ENCODE data around the gene PBXIP1. TPM values are rescaled to one million over a fixed set of nuclear protein-coding genes. Genes with fewer than 3 reads are reported as not detected.

Gene PBXIP1
- total and polyA plus RNA-seq, 7 donors = 8.3 to 251 (median 178) TPM

Small RNA genes lying within 50 kb of the gene (small RNA-seq; reads per million reads assigned to genes)
- gene MIR4258 (0 reads per million in 3 donors), gene RF00017 (0 reads per million in 3 donors)

Other genes starting within 250 kb of the PBXIP1 start
- 10 to 100 TPM in 3 of 4 donors, 1 to 10 TPM in 1; 9.4 to 27.7 (median 17.7) TPM for gene KCNN3, start 85.8 kb downstream of the PBXIP1 start, total RNA-seq
- 1 to 10 TPM in 1 of 3 donors, under 1 TPM in 2; 0.23 to 1.5 (median 0.60) TPM for gene KCNN3, start 85.8 kb downstream of the PBXIP1 start, polyA plus RNA-seq
- gene PMVK, start 19.4 kb downstream of the PBXIP1 start, total RNA-seq = 10 to 100 TPM; 11.1 to 19.6 (median 13.7) TPM
- gene PMVK, start 19.4 kb downstream of the PBXIP1 start, polyA plus RNA-seq = 10 to 100 TPM; 53.1 to 54.1 (median 53.2) TPM
- gene PYGO2, start 5.7 kb upstream of the PBXIP1 start, total RNA-seq = 10 to 100 TPM; 15.0 to 23.3 (median 16.6) TPM
- gene PYGO2, start 5.7 kb upstream of the PBXIP1 start, polyA plus RNA-seq = 10 to 100 TPM; 13.6 to 26.9 (median 16.8) TPM
- 10 to 100 TPM; 49.2 to 80.4 (median 57.0) TPM for gene SHC1, start 14.6 kb upstream of the PBXIP1 start, total RNA-seq
- 10 to 100 TPM; 58.5 to 75.2 (median 63.1) TPM for gene SHC1, start 14.6 kb upstream of the PBXIP1 start, polyA plus RNA-seq
- gene CKS1B, start 18.6 kb upstream of the PBXIP1 start, total RNA-seq = 10 to 100 TPM; 10.2 to 35.7 (median 25.7) TPM
- 100 to 1,000 TPM in 1 of 3 donors, 10 to 100 TPM in 2; 73.3 to 104 (median 95.5) TPM for gene CKS1B, start 18.6 kb upstream of the PBXIP1 start, polyA plus RNA-seq
- 10 to 100 TPM; 17.5 to 22.8 (median 18.5) TPM for gene FLAD1, start 27.2 kb upstream of the PBXIP1 start, total RNA-seq
- gene FLAD1, start 27.2 kb upstream of the PBXIP1 start, polyA plus RNA-seq = 10 to 100 TPM; 24.6 to 36.5 (median 27.7) TPM
- gene LENEP, start 37.5 kb upstream of the PBXIP1 start, total RNA-seq = not detected
- gene LENEP, start 37.5 kb upstream of the PBXIP1 start, polyA plus RNA-seq = under 1 TPM in 1 of 3 donors, not detected in 2; 0.39 TPM
- 10 to 100 TPM; 24.4 to 35.3 (median 29.5) TPM for gene ZBTB7B, start 46.7 kb upstream of the PBXIP1 start, total RNA-seq
- gene ZBTB7B, start 46.7 kb upstream of the PBXIP1 start, polyA plus RNA-seq = 100 to 1,000 TPM in 2 of 3 donors, 10 to 100 TPM in 1; 71.5 to 342 (median 141) TPM
- gene DCST2, start 77.7 kb upstream of the PBXIP1 start, total RNA-seq = under 1 TPM in 3 of 4 donors, not detected in 1; 0.27 to 0.49 (median 0.36) TPM
- gene DCST2, start 77.7 kb upstream of the PBXIP1 start, polyA plus RNA-seq = 1 to 10 TPM in 1 of 3 donors, not detected in 2; 2.0 TPM
- under 1 TPM in 1 of 4 donors, not detected in 3; 0.16 TPM for gene DCST1, start 77.7 kb upstream of the PBXIP1 start, total RNA-seq
- under 1 TPM in 1 of 3 donors, not detected in 2; 0.09 TPM for gene DCST1, start 77.7 kb upstream of the PBXIP1 start, polyA plus RNA-seq
- 10 to 100 TPM; 42.6 to 66.7 (median 53.1) TPM for gene ADAM15, start 95.2 kb upstream of the PBXIP1 start, total RNA-seq
- 100 to 1,000 TPM in 1 of 3 donors, 10 to 100 TPM in 2; 37.8 to 186 (median 55.9) TPM for gene ADAM15, start 95.2 kb upstream of the PBXIP1 start, polyA plus RNA-seq
- 1 to 10 TPM; 1.6 to 5.0 (median 3.1) TPM for gene EFNA4, start 107.6 kb upstream of the PBXIP1 start, total RNA-seq
- 10 to 100 TPM; 10.2 to 22.2 (median 12.0) TPM for gene EFNA4, start 107.6 kb upstream of the PBXIP1 start, polyA plus RNA-seq
- 1 to 10 TPM in 3 of 4 donors, under 1 TPM in 1; 0.27 to 3.0 (median 1.9) TPM for gene EFNA3, start 122.7 kb upstream of the PBXIP1 start, total RNA-seq
- gene EFNA3, start 122.7 kb upstream of the PBXIP1 start, polyA plus RNA-seq = 1 to 10 TPM; 8.4 to 9.0 (median 8.5) TPM
- gene EFNA1, start 171.8 kb upstream of the PBXIP1 start, total RNA-seq = 10 to 100 TPM; 15.5 to 22.5 (median 16.4) TPM
- gene EFNA1, start 171.8 kb upstream of the PBXIP1 start, polyA plus RNA-seq = 100 to 1,000 TPM in 1 of 3 donors, 10 to 100 TPM in 2; 34.7 to 112 (median 48.1) TPM
- gene SLC50A1, start 179.8 kb upstream of the PBXIP1 start, total RNA-seq = 10 to 100 TPM in 3 of 4 donors, 1 to 10 TPM in 1; 8.0 to 21.4 (median 14.0) TPM
- gene SLC50A1, start 179.8 kb upstream of the PBXIP1 start, polyA plus RNA-seq = 100 to 1,000 TPM in 1 of 3 donors, 10 to 100 TPM in 2; 46.8 to 151 (median 77.4) TPM
- 100 to 1,000 TPM in 3 of 4 donors, 10 to 100 TPM in 1; 29.2 to 144 (median 127) TPM for gene DPM3, start 184.4 kb upstream of the PBXIP1 start, total RNA-seq
- gene DPM3, start 184.4 kb upstream of the PBXIP1 start, polyA plus RNA-seq = 100 to 1,000 TPM; 143 to 220 (median 196) TPM
- gene KRTCAP2, start 217.2 kb upstream of the PBXIP1 start, total RNA-seq = 100 to 1,000 TPM in 3 of 4 donors, 10 to 100 TPM in 1; 72.9 to 119 (median 110) TPM
- 100 to 1,000 TPM in 2 of 3 donors, 10 to 100 TPM in 1; 74.2 to 245 (median 114) TPM for gene KRTCAP2, start 217.2 kb upstream of the PBXIP1 start, polyA plus RNA-seq
- gene TRIM46, start 217.8 kb upstream of the PBXIP1 start, total RNA-seq = 1 to 10 TPM in 1 of 4 donors, under 1 TPM in 3; 0.16 to 3.0 (median 0.52) TPM
- under 1 TPM in 2 of 3 donors, not detected in 1; 0.60 to 0.92 TPM for gene TRIM46, start 217.8 kb upstream of the PBXIP1 start, polyA plus RNA-seq